Erythroblast (primary cell): ENCODE measurements around the gene GPX2.

Experiments
- GATA1 ChIP-seq: IDR thresholded peaks from 2 replicates; pipeline ENCODE4 v1.6.1; 2011; ENCODE audit warnings: low read depth, mild to moderate bottlenecking, control low read depth, low read length, moderate library complexity
- POLR2A ChIP-seq: IDR thresholded peaks from 2 replicates; pipeline ENCODE4 v1.6.1; 2011; ENCODE audit warnings: mild to moderate bottlenecking, low read length

DNA sequence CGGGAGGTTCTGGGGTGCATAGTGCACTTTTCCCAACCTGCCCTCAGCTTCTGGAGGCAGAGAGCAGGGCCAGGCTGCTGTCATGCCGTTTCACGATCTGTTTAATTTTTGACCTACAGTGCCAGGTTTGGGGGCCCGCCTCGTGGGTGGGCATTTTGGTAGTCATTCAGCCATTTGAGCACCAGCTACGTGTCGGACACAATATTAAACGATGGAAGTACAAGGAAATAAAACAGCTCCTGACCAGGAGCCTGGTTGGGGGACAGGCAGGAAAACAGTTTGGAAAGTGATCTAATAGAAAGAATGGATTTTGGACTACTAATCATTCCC lies 44.9 kb upstream of the GPX2 start:
- TF ChIP-seq POLR2A (no peak), GATA1 (no peak)
